ENCODE measurements around the gene GID4. TPM values are rescaled to one million over a fixed set of nuclear protein-coding genes. Genes with fewer than 3 reads are reported as not detected.
"Not testable (repeated sequence)": the region's sequence is repeated elsewhere in the genome, so short reads cannot be mapped to it uniquely, and the experiment has no call there.

The GID4 gene
- 12.1 TPM for polyA plus RNA-seq (2013, experiment 1 of 2; ENCODE audit: insufficient read length)
- 11.7 TPM for polyA plus RNA-seq (2013, experiment 2 of 2; ENCODE audit: insufficient read length)

- peak; percentile 99 for DNase-seq
Observed at GRCh38 chr17:18038861-18039534, at the start of gene GID4, which contains the start of gene ATPAF2. Gene GID4 (plus strand): TSS chr17:18039408. CDS start chr17:18039465, 57 bp downstream. Gene ATPAF2 (minus strand): TSS chr17:18039168. CDS start chr17:18039013, 155 bp downstream.

DNA sequence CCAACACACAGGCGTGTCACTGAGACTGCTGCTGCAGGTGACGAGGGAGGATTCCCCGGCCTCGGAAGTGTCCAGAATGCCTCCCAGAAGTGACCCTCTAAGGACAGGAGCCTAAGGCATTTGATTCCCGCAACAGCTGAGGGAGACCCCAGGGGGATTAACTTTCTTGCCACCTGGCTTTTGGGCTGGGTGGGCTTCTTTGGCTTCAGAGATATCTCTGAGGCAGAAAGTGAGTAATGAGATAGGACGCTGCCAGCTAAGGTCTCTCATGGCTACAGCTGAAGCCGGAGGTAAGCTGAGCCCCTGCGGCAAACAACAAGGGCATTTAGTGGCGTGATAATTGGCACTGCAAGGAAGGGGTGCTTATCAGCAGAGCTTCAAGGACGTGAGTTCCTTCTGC is 49.6 kb upstream of the GID4 start:
- no peak for DNase-seq

- no peak for DNase-seq
Observed at GRCh38 chr17:17990282-17990681, 48.9 kb upstream of the GID4 start.

DNA sequence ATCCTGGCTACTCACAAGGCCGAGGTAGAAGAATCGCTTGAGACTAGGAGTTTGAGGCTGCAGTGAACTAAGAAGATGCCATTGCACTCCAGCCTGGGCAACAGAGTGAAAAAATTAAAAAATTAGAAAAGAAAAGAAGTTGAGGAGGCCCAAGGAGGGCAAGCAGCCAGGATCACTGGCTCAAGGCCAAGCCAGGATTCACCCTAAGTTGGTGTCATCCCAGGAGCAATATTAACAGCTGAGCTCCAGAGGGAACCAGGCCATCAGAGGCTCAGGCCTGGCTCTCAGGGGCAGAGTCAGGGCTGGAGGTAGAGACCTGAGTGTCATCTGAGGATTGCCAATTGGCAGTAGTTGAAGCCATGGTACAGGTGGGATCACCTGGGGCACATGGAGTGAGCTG is 45.8 kb upstream of the GID4 start:
- no peak for DNase-seq

DNA sequence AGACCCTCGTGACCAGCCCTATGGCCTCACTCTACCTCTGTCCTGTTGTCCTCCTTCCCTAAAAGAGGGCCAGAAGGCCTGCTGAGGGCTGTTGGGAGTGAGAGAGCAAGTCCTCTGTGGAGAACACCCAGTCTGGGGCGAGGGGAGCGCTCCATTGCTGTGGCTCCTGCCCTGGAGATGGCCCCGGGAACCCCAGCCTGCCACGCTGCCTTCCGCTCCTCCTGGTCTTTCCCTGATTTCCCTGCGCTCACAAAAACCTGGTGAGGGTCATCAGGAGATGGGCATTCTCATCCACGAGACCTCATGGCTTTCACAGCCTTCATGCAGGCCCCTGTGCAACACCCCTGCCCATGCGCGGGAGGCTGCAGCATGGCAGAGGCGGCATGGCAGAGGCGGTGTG is 45.4 kb upstream of the GID4 start:
- no peak for DNase-seq

DNA sequence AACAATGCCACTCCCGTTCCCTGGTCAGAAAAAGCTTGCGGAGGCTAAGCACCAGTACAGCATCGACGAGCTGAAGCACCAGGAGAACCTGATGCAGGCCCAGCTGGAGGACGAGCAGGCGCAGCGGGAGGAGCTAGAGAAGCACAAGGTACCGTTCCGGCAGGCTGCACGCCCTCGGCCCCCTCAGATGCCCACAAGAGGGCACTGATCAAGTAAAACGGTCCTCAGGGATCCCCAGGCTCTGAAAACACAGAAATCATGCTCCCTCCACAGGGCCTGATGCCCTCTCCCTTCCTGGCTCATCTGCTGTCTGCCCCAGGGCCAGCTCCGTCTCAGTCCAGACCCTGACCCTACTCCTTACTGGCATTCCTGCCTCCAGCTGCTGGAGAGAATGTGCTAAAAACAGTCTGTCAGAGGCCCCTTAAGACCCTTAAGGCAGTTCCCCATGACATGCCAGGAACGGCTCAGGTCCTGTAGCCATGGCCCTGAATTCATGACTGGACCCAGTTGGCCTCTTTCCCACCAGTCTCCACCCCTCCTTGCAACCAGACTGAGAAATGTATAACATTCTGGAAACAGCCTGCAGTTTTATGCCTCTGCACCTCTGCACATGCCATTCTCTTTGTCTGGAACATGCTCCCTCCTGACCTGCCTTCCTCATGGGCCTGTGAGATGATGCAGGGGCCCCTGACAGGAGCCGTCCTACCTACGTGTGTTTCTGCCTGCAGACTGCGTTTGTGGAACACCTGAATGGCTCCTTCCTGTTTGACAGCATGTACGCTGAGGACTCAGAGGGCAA is 44.7 kb upstream of the GID4 start:
- DNase-seq = peak; percentile 24

DNA sequence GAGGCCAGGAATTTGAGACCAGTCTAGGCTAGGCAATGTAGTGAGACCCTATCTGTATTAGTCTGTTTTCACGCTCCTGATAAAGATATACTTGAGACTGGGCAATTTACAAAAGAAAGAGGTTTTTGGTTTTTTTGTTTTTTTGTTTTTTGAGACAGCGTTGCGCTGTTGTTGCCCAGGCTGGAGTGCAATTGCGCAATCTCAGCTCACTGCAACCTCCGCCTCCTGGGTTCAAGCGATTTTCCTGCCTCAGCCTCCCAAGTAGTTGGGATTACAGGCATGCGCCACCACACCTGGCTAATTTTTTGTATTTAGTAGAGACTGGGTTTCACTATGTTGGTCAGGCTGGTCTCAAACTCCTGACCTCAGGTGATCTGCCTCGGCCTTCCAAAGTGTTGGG is 43.3 kb upstream of the GID4 start:
- not testable (repeated sequence) for DNase-seq

DNA sequence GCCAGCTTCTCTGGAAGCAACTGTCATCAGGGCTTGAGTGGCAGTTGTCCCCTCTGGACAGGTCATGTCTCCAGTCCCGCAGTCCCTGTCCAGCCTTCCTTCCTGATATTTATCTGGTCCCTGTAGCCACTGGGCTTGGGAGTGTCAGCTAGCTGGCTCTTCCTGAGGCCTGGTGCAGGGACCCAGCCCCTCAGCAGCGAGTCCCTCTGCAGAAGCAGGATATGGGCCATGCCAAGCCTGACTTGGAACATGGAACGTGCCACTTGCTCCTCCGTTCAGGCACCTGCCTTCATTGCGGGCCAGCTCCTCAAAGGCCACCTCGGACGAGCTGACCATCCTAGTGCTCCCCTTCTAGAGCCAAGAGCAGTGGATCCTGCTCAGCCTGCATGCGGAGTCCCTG is 40.3 kb upstream of the GID4 start:
- DNase-seq = no peak

- DNase-seq = peak; percentile 16
Observed at GRCh38 chr17:17999364-18000029, 39.7 kb upstream of the GID4 start.

DNA sequence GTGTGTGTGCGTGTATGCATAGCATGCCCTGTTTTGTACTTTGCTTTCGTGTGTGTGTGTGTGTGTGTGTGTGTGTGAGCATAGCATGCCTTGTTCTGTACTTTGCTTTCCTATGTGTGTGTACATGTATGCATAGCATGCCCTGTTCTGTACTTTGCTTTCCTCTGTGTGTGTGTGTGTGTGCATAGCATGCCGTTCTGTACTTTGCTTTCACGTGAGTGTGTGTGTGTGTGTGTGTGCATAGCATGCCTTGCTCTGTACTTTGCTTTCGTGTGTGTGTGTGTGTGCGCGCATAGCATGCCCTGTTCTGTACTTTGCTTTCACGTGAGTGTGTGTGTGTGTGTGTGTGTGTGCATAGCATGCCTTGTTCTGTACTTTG is 39.2 kb upstream of the GID4 start:
- DNase-seq = no peak

GRCh38 chr17:18002171-18002570 is 37.0 kb upstream of the GID4 start:
- DNase-seq = no peak

- no peak for DNase-seq
Observed at GRCh38 chr17:18004345-18004744, 34.9 kb upstream of the GID4 start.

- no peak for DNase-seq
Observed at GRCh38 chr17:18004884-18005305, 34.3 kb upstream of the GID4 start.

DNA sequence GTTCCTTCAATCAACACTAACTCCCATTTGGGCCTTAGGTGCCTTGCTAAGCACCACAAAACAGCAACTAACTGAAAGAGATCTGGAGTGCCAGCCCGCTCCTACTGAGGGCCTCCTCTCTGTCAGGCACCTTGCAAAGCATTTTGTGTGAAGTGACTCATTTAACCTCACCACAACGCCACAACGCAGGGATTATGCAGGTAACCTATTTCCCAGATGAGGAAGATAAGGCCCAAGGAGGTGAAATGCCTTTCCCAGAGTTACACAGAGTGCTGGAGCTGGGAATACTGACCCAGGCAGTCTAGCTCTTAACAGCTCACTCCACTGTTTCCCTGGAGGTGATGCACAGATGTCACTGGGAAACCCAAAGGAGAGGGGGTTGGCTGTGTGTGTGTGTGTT is 33.7 kb upstream of the GID4 start:
- no peak for DNase-seq

DNA sequence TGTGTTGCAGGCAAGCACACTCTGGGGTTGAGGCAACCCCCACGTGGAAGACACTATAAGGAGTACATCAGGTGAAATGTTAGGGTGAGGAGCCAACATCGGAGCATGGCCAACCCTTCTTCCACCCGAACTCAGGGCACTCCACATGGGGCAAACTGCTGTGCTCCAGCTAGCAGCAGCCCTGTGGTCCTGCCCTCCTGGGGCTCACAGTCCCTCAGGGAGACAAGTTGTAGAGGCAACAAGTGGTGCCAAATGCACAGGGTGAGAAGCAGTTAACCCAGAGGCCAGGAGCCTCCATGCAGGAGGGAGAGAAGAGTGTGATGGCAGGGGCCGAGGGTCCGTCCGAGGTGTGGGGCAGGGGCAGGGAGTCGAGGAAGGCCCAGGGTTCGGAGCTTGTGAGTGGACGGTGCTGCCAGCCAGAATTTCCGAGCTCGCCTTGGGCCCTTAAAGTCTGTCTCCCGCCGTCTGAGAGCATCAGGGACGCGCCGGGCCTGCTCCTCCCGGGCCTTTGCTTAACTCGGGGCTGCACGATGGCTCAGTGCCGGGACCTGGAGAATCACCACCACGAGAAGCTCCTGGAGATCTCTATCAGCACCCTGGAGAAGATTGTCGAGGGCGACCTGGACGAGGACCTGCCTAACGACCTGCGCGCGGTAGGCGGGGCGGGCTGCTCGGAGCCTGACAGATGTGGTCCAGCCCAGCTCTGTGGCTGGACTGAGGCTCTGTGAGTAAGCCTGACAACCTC is 32.5 kb upstream of the GID4 start:
- DNase-seq = no peak

- peak; percentile 75 for DNase-seq
Observed at GRCh38 chr17:18008496-18009268, 30.5 kb upstream of the GID4 start.

DNA sequence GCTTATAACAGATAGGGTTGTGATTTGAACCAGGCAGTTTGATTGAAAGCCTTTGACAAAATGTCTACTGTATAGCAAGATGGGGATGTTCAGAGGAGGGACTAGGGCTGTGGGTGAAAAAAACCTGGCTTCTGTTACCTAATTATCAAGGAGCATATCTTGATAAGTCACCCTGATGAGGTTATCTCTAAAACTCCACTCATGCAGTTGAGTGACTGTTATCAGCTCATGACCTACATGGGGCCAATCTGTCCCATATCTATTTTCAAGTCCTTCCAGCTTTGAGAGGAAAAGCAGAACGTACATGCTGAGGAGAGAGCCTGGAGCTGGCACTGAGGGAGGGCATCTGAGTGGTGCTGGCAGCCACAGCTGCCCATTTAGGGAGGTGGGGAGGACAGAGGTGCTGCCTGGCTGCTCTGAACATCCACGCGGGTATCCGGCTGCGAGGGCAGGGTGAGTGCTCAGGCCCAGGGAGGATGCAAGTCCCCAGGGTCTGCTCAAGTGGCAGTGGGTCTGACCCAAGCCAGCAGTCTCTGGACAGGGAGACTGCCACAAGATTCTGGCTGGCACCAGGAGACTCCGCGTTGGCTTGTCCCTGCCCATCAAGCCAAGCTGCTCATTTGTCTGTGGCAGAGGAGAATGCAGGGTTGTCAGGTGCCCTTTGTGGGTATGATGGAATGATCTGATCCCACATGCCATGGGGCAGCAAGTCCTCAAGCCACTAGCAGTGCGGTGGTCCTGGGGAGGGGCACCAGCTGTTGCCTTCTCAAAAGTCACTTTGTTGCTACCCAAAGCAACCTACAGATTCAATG is 29.4 kb upstream of the GID4 start:
- DNase-seq = no peak

- DNase-seq = no peak
Observed at GRCh38 chr17:18011286-18011685, 27.9 kb upstream of the GID4 start.

DNA sequence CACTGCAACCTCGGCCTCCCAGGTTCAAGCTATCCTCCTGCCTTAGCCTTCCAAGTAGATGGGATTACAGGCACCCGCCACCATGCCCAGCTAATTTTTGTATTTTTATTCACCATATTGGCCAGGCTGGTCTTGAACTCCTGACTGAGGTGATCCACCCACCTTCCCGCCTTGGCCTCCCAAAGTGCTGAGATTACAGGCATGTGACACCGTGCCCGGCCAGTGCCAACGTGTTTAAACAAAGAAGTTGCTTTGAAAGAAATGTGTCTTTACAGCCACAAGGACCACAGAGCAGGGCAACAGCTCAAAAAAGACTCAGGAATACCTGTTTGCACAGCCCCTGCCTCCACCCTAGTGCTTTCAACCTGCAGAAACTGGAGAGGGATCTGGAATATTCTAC is 25.2 kb upstream of the GID4 start:
- no peak for DNase-seq

DNA sequence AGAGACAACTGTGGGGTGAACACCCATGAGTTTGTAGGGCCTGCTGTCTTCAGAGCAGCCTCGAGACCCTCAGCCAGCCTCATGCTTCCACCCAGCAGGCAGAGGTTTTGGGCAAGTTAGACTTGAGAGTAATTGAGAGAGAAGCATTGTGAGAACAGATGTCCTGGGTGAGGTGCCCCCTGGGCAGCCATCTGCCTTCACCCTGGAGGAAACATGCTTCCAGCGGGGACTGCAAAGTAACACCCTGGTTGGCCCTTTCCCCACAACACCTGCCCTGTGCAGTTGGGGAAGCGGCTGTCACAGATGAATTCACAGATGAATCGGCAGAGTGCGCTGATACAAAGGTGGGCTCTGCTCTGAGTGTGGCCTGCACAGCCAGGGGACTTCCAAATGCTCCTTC is 23.6 kb upstream of the GID4 start:
- no peak for DNase-seq

GRCh38 chr17:18016426-18016825 is 22.8 kb upstream of the GID4 start:
- DNase-seq = peak; percentile 34

All from fibroblast of skin of abdomen (primary cell).